HG03520 (cell line): ENCODE measurements around the gene WNT7A.

Source experiments
- ATAC-seq: cut with Tn5 transposase; IDR thresholded peaks from one replicate; pipeline ENCODE4 v1.9.1; 2021; ENCODE audit warnings: mild to moderate bottlenecking, moderate library complexity; ENCODE audit not compliant: unreplicated experiment

WNT7A gene

GRCh38 chr3:13831386-13831996 lies 48.4 kb downstream of the WNT7A start:
- ATAC-seq = no peak

- no peak for ATAC-seq
Observed at GRCh38 chr3:13829311-13829710, 50.6 kb downstream of the WNT7A start.

GRCh38 chr3:13828501-13829265 lies 51.2 kb downstream of the WNT7A start:
- ATAC-seq = no peak

GRCh38 chr3:13827699-13828098 lies 52.2 kb downstream of the WNT7A start:
- ATAC-seq = no peak

- ATAC-seq = no peak
Observed at GRCh38 chr3:13827256-13827655, 52.6 kb downstream of the WNT7A start.

- ATAC-seq = no peak
Observed at GRCh38 chr3:13826672-13827071, 53.2 kb downstream of the WNT7A start.

GRCh38 chr3:13825821-13826220 lies 54.0 kb downstream of the WNT7A start:
- no peak for ATAC-seq

GRCh38 chr3:13825311-13825579 lies 54.6 kb downstream of the WNT7A start:
- no peak for ATAC-seq

GRCh38 chr3:13824521-13825310 lies 55.2 kb downstream of the WNT7A start:
- no peak for ATAC-seq

GRCh38 chr3:13823692-13824091 lies 56.2 kb downstream of the WNT7A start:
- no peak for ATAC-seq

- ATAC-seq = no peak
Observed at GRCh38 chr3:13822871-13823585, 56.8 kb downstream of the WNT7A start.

GRCh38 chr3:13822042-13822441 lies 57.8 kb downstream of the WNT7A start:
- ATAC-seq = no peak

- ATAC-seq = no peak
Observed at GRCh38 chr3:13821126-13821525, 58.7 kb downstream of the WNT7A start.

GRCh38 chr3:13818919-13819318 lies 61.0 kb downstream of the WNT7A start:
- no peak for ATAC-seq

- no peak for ATAC-seq
Observed at GRCh38 chr3:13815088-13815683, 64.7 kb downstream of the WNT7A start.

- ATAC-seq = no peak
Observed at GRCh38 chr3:13812034-13812471, 67.8 kb downstream of the WNT7A start.

GRCh38 chr3:13811614-13812013 lies 68.3 kb downstream of the WNT7A start:
- ATAC-seq = no peak

GRCh38 chr3:13808550-13808949 lies 71.3 kb downstream of the WNT7A start:
- no peak for ATAC-seq

- ATAC-seq = no peak
Observed at GRCh38 chr3:13801361-13802204, 78.3 kb downstream of the WNT7A start.

- ATAC-seq = no peak
Observed at GRCh38 chr3:13800064-13800463, 79.8 kb downstream of the WNT7A start.
